Osteoblast (primary cell): ENCODE results near the gene GRM8. TPM values are rescaled to one million over a fixed set of nuclear protein-coding genes. Genes with fewer than 3 reads are reported as not detected.
A peak's percentile ranks its signal among the peaks of the same experiment; 100 is the strongest.

Source experiments
- DNase-seq: peaks from one replicate; pipeline ENCODE4 v3.0.0; 2011; ENCODE audit warnings: low spot score, mixed read lengths; ENCODE audit not compliant: insufficient read length; ENCODE audit errors: missing footprints
- H2AFZ ChIP-seq: 2 replicates; pipeline ENCODE4 v1.6.0; 2011; ENCODE audit warnings: mild to moderate bottlenecking, low read length
- H3K27ac ChIP-seq: 2 replicates; pipeline ENCODE4 v1.5.1; 2011; ENCODE audit warnings: mild to moderate bottlenecking, low read depth, low read length, moderate library complexity
- H3K27me3 ChIP-seq: 2 replicates; pipeline ENCODE4 v1.6.0; 2012; ENCODE audit warnings: mild to moderate bottlenecking, control low read depth, inconsistent platforms, low read length, moderate library complexity; ENCODE audit not compliant: insufficient read depth
- H3K36me3 ChIP-seq: 2 replicates; pipeline ENCODE4 v1.5.1; 2011; ENCODE audit warnings: mild to moderate bottlenecking, low read length, control low read depth, moderate library complexity; ENCODE audit not compliant: insufficient read depth
- H3K4me1 ChIP-seq: 2 replicates; pipeline ENCODE4 v1.5.1; 2011; ENCODE audit warnings: mild to moderate bottlenecking, low read length, control low read depth, moderate library complexity; ENCODE audit not compliant: insufficient read depth
- H3K4me2 ChIP-seq: 2 replicates; pipeline ENCODE4 v1.6.0; 2011; ENCODE audit warnings: mild to moderate bottlenecking, low read length; ENCODE audit not compliant: insufficient read depth
- H3K4me3 ChIP-seq: fragments of 200-600 bp; sonication (generic); 3 replicates; pipeline ENCODE4 v1.5.1; 2012; ENCODE audit warnings: mild to moderate bottlenecking, low read length, inconsistent platforms; ENCODE audit not compliant: insufficient read depth
- H3K79me2 ChIP-seq: 2 replicates; pipeline ENCODE4 v1.6.0; 2012; ENCODE audit warnings: mild to moderate bottlenecking, low read length, control low read depth, inconsistent platforms; ENCODE audit not compliant: insufficient read depth
- H3K9me3 ChIP-seq: 2 replicates; pipeline ENCODE4 v1.5.1; 2011; ENCODE audit warnings: low read depth, low read length, control low read depth
- H4K20me1 ChIP-seq: 2 replicates; pipeline ENCODE4 v1.6.0; 2012; ENCODE audit warnings: mild to moderate bottlenecking, low read length, control low read depth; ENCODE audit not compliant: insufficient read depth
- CTCF ChIP-seq: IDR thresholded peaks from 2 replicates; pipeline ENCODE4 v1.5.1; 2011; ENCODE audit warnings: mild to moderate bottlenecking, low read depth, low read length, moderate library complexity; ENCODE audit errors: extremely low read depth
- total RNA-seq: library from RNA; depleted of rRNA; stranded (reverse); fragments of >200 nt; gene quantifications from 2 replicates; pipeline ENCODE4 v1.2.3, GENCODE V29; 2012

Gene GRM8
- total RNA-seq, 1 donor: not detected

- Histone ChIP-seq H3K79me2 (no peaks in the 10 kb centered on the region), H3K9me3 (no peaks in the 10 kb centered on the region), H3K27ac (no peak overlapping the region), H3K36me3 (no peaks in the 10 kb centered on the region), H4K20me1 (no peaks in the 10 kb centered on the region), H3K4me3 (peak overlapping the region; percentile 78), H3K4me2 (peak overlapping the region; percentile 88), H3K4me1 (peaks cover 9% of the 10 kb centered on the region), H2AFZ (peak overlapping the region; percentile 42), H3K27me3 (peaks cover 53% of the 10 kb centered on the region)
- peak; percentile 54 for DNase-seq
- no peak for TF ChIP-seq CTCF
Observed at GRCh38 chr7:127252377-127252713, 396 bp downstream of the GRM8 start.

GRCh38 chr7:127251465-127252376 lies 1.0 kb downstream of the GRM8 start:
- Histone ChIP-seq H3K4me3 (peak overlapping the region; percentile 27), H3K36me3 (no peaks in the 10 kb centered on the region), H3K27me3 (peaks cover 53% of the 10 kb centered on the region), H3K4me2 (peak overlapping the region; percentile 88), H2AFZ (peak overlapping the region; percentile 42), H4K20me1 (no peaks in the 10 kb centered on the region), H3K27ac (no peak overlapping the region), H3K4me1 (peaks cover 9% of the 10 kb centered on the region), H3K9me3 (no peaks in the 10 kb centered on the region), H3K79me2 (no peaks in the 10 kb centered on the region)
- peak; percentile 62 for DNase-seq
- TF ChIP-seq CTCF: no peak

GRCh38 chr7:127251036-127251464 lies 1.7 kb downstream of the GRM8 start:
- Histone ChIP-seq H3K4me2 (no peak overlapping the region), H3K4me1 (peaks cover 9% of the 10 kb centered on the region), H3K4me3 (no peak overlapping the region), H2AFZ (no peak overlapping the region), H3K9me3 (no peaks in the 10 kb centered on the region), H3K27me3 (peaks cover 53% of the 10 kb centered on the region), H3K79me2 (no peaks in the 10 kb centered on the region), H3K36me3 (no peaks in the 10 kb centered on the region), H3K27ac (no peak overlapping the region), H4K20me1 (no peaks in the 10 kb centered on the region)
- peak; percentile 67 for DNase-seq
- TF ChIP-seq CTCF: no peak

- Histone ChIP-seq H3K27ac (no peak overlapping the region), H3K4me2 (no peak overlapping the region), H3K27me3 (peaks cover 53% of the 10 kb centered on the region), H2AFZ (no peak overlapping the region), H3K79me2 (no peaks in the 10 kb centered on the region), H3K36me3 (no peaks in the 10 kb centered on the region), H3K4me3 (no peak overlapping the region), H4K20me1 (no peaks in the 10 kb centered on the region), H3K9me3 (no peaks in the 10 kb centered on the region), H3K4me1 (peaks cover 9% of the 10 kb centered on the region)
- TF ChIP-seq CTCF: no peak
- peak; percentile 56 for DNase-seq
Observed at GRCh38 chr7:127250312-127251035, 2.3 kb downstream of the GRM8 start.
